ENCODE measurements around the gene SUGT1. TPM values are rescaled to one million over a fixed set of nuclear protein-coding genes. Genes with fewer than 3 reads are reported as not detected.
A peak's percentile ranks its signal among the peaks of the same experiment; 100 is the strongest.
"Not testable (repeated sequence)": the region's sequence is repeated elsewhere in the genome, so short reads cannot be mapped to it uniquely, and the experiment has no call there.

The SUGT1 gene
- total RNA-seq, 1 donor from 2014 or later = 67.8 TPM

DNA sequence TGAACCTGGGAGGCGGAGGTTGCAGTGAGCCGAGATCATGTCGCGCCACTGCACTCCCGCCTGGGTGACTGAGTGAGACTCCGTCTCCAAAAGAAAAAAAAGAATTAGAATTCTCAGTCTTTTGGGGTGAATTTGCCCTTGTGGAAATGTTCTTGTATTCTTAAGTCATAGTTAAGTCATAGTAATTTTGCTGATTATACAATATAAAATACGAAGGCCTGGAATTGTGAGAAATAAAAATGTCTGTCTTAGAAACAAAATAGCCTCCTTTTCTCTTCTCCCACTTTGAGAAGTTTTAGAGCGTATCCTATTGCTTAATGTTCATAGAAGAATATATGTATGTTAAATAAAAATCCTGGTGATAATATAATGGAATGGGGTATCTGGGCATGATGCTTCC lies 18.1 kb downstream of the SUGT1 start:
- H3K4me1 Mint-ChIP-seq (ENCODE audit: low read depth) = peaks cover 3% of the 10 kb centered on the region
- no peak overlapping the region for H3K4me3 Mint-ChIP-seq (ENCODE audit: low read depth)
- peaks cover 12% of the 10 kb centered on the region for H3K36me3 Mint-ChIP-seq (ENCODE audit: insufficient read depth)
- H3K27me3 Mint-ChIP-seq = no peaks in the 10 kb centered on the region
- H3K27ac Mint-ChIP-seq = no peak overlapping the region
- H3K9me3 Mint-ChIP-seq (ENCODE audit: low read depth) = no peaks in the 10 kb centered on the region
- TF ChIP-seq, protein P1, sequence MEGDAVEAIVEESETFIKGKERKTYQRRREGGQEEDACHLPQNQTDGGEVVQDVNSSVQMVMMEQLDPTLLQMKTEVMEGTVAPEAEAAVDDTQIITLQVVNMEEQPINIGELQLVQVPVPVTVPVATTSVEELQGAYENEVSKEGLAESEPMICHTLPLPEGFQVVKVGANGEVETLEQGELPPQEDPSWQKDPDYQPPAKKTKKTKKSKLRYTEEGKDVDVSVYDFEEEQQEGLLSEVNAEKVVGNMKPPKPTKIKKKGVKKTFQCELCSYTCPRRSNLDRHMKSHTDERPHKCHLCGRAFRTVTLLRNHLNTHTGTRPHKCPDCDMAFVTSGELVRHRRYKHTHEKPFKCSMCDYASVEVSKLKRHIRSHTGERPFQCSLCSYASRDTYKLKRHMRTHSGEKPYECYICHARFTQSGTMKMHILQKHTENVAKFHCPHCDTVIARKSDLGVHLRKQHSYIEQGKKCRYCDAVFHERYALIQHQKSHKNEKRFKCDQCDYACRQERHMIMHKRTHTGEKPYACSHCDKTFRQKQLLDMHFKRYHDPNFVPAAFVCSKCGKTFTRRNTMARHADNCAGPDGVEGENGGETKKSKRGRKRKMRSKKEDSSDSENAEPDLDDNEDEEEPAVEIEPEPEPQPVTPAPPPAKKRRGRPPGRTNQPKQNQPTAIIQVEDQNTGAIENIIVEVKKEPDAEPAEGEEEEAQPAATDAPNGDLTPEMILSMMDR (IDR thresholded peaks at IDR 0.05; ENCODE audit: unreplicated experiment) = no peak
- DNase-seq (ENCODE audit: low spot score, unreplicated experiment) = no peak

GRCh38 chr13:52673465-52673864 lies 20.8 kb downstream of the SUGT1 start:
- Mint-ChIP-seq H3K9me3 (ENCODE audit: low read depth) (no peaks in the 10 kb centered on the region), H3K27me3 (no peaks in the 10 kb centered on the region), H3K4me3 (ENCODE audit: low read depth) (no peak overlapping the region), H3K36me3 (ENCODE audit: insufficient read depth) (peaks cover 12% of the 10 kb centered on the region), H3K27ac (no peak overlapping the region), H3K4me1 (ENCODE audit: low read depth) (peaks cover 9% of the 10 kb centered on the region)
- no peak for DNase-seq (ENCODE audit: low spot score, unreplicated experiment)
- TF ChIP-seq, protein P1 (IDR thresholded peaks at IDR 0.05; ENCODE audit: unreplicated experiment) = no peak

DNA sequence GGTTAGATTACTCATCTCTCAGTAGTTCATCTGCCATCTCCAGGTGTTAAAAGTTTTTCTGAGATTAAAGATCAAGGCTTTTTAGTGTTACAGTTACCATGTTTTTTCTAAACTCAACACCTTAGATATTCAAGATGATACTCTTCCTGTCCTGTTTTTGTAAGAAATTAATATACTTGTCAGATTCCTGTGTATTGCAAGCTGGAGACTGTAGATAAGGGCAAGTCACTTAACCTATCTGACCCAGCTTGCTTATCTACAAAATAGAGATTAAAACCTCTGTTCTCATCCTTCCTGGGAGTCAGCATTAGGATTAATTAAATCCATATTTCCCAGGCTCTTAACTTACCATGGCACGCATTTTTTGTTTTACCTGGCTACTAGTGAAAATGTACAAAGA lies 25.2 kb downstream of the SUGT1 start:
- Mint-ChIP-seq H3K4me3 (ENCODE audit: low read depth) (no peak overlapping the region), H3K4me1 (ENCODE audit: low read depth) (peaks cover 6% of the 10 kb centered on the region), H3K27me3 (no peaks in the 10 kb centered on the region), H3K27ac (peak overlapping the region; percentile 4), H3K9me3 (ENCODE audit: low read depth) (no peaks in the 10 kb centered on the region), H3K36me3 (ENCODE audit: insufficient read depth) (peaks cover 13% of the 10 kb centered on the region)
- TF ChIP-seq, protein P1 (IDR thresholded peaks at IDR 0.05; ENCODE audit: unreplicated experiment) = no peak
- no peak for DNase-seq (ENCODE audit: low spot score, unreplicated experiment)

GRCh38 chr13:52685806-52686205 lies 33.2 kb downstream of the SUGT1 start:
- H3K27me3 Mint-ChIP-seq; H3K4me3 Mint-ChIP-seq (ENCODE audit: low read depth); H3K9me3 Mint-ChIP-seq (ENCODE audit: low read depth); H3K4me1 Mint-ChIP-seq (ENCODE audit: low read depth); DNase-seq (ENCODE audit: low spot score, unreplicated experiment): not testable (repeated sequence)
- Mint-ChIP-seq H3K27ac (peak overlapping the region; percentile 19), H3K36me3 (ENCODE audit: insufficient read depth) (peaks cover 25% of the 10 kb centered on the region)

DNA sequence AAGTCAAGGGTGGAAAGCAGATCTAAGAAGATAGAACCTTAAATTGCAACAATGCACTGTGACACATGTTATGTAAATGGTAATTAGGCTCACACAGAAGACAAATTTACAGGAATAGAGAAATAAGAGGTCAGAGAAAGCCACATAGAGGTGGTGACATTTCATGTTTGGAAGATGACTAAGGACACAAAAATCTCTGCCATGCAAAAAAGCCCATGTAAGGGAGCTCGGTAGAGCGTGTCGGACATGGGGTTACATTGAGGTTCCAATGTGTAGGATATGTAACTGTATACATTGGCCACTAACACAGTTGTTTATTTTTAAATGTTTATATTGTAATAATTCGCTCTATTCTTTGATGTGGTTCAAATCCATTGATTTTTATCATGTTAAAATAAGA lies 33.7 kb downstream of the SUGT1 start:
- Mint-ChIP-seq H3K4me1 (ENCODE audit: low read depth) (no peaks in the 10 kb centered on the region), H3K9me3 (ENCODE audit: low read depth) (no peaks in the 10 kb centered on the region), H3K27me3 (no peaks in the 10 kb centered on the region), H3K4me3 (ENCODE audit: low read depth) (no peak overlapping the region), H3K36me3 (ENCODE audit: insufficient read depth) (peaks cover 27% of the 10 kb centered on the region), H3K27ac (peak overlapping the region; percentile 19)
- no peak for DNase-seq (ENCODE audit: low spot score, unreplicated experiment)
- TF ChIP-seq, protein P1 (IDR thresholded peaks at IDR 0.05; ENCODE audit: unreplicated experiment) = no peak

GRCh38 chr13:52695856-52696255 lies 43.2 kb downstream of the SUGT1 start:
- TF ChIP-seq, protein P1 (IDR thresholded peaks at IDR 0.05; ENCODE audit: unreplicated experiment) = no peak
- no peaks in the 10 kb centered on the region for H3K9me3 Mint-ChIP-seq (ENCODE audit: low read depth)

More at GRCh38 chr13:52695856-52696255, 43.2 kb downstream of the SUGT1 start:
- Mint-ChIP-seq H3K4me1 (ENCODE audit: low read depth) (no peaks in the 10 kb centered on the region), H3K36me3 (ENCODE audit: insufficient read depth) (peaks cover 2% of the 10 kb centered on the region), H3K4me3 (ENCODE audit: low read depth) (no peak overlapping the region), H3K27ac (no peak overlapping the region), H3K27me3 (no peaks in the 10 kb centered on the region)
- no peak for DNase-seq (ENCODE audit: low spot score, unreplicated experiment)
